DOHH2 (cell line): ENCODE results near the gene RFC3.
"Not testable (repeated sequence)": the region's sequence is repeated elsewhere in the genome, so short reads cannot be mapped to it uniquely, and the experiment has no call there.

ENCODE experiments used
- H3F3A ChIP-seq: fragments of 200-600 bp; sonication (generic), shearing (Covaris generic); 2 replicates; pipeline ENCODE4 v1.6.0; 2016; ENCODE audit warnings: antibody characterized with exemption, mild to moderate bottlenecking; ENCODE audit not compliant: control insufficient read depth, insufficient read depth
- H3K27ac ChIP-seq: fragments of 200-600 bp; sonication (generic); 2 replicates; pipeline ENCODE4 v1.5.1; 2014; ENCODE audit warnings: low read depth, mild to moderate bottlenecking, low read length, moderate library complexity
- H3K27me3 ChIP-seq: fragments of 200-600 bp; sonication (generic); 2 replicates; pipeline ENCODE4 v1.6.1; 2014; ENCODE audit warnings: mild to moderate bottlenecking, low read length, mixed read lengths; ENCODE audit not compliant: control insufficient read depth
- H3K36me3 ChIP-seq: fragments of 200-600 bp; sonication (generic); 2 replicates; pipeline ENCODE4 v1.6.1; 2014; ENCODE audit warnings: mild to moderate bottlenecking, low read length, moderate library complexity, mixed read lengths; ENCODE audit not compliant: control insufficient read depth
- H3K4me1 ChIP-seq: fragments of 200-600 bp; sonication (generic); 2 replicates; pipeline ENCODE4 v1.6.1; 2014; ENCODE audit warnings: mild to moderate bottlenecking, low read length, mixed read lengths; ENCODE audit not compliant: control insufficient read depth
- H3K4me2 ChIP-seq: fragments of 200-600 bp; sonication (generic); 2 replicates; pipeline ENCODE4 v1.6.0; 2014; ENCODE audit warnings: mild to moderate bottlenecking, low read length, moderate library complexity
- H3K4me3 ChIP-seq: fragments of 200-600 bp; sonication (generic); 2 replicates; pipeline ENCODE4 v1.5.1; 2014; ENCODE audit warnings: mild to moderate bottlenecking, low read length, mixed read lengths
- H3K79me2 ChIP-seq: fragments of 200-600 bp; sonication (generic); 2 replicates; pipeline ENCODE4 v1.6.1; 2014; ENCODE audit warnings: mild to moderate bottlenecking, low read length, mixed read lengths; ENCODE audit not compliant: control insufficient read depth
- H3K9me2 ChIP-seq: fragments of 200-600 bp; sonication (generic); replicated peaks from 2 replicates; pipeline ENCODE4 v1.6.1; 2014; ENCODE audit warnings: mild to moderate bottlenecking, low read length, mixed read lengths; ENCODE audit not compliant: control insufficient read depth
- H3K9me3 ChIP-seq: fragments of 200-600 bp; sonication (generic); 2 replicates; pipeline ENCODE4 v1.6.1; 2014; ENCODE audit warnings: antibody characterized with exemption, low read length, mixed read lengths; ENCODE audit not compliant: control insufficient read depth, insufficient read depth
- H4K20me1 ChIP-seq: fragments of 200-600 bp; sonication (generic); 2 replicates; pipeline ENCODE4 v1.6.0; 2014; ENCODE audit warnings: low read depth, mild to moderate bottlenecking, antibody characterized with exemption, low read length, moderate library complexity; ENCODE audit not compliant: control insufficient read depth, insufficient read depth
- CTCF ChIP-seq: fragments of 200-600 bp; sonication (generic); IDR thresholded peaks from one replicate; pipeline ENCODE4 v1.5.1; 2014; ENCODE audit warnings: antibody characterized with exemption, mild to moderate bottlenecking, low read depth, low read length; ENCODE audit not compliant: poor library complexity, severe bottlenecking
- EZH2phosphoT487 ChIP-seq: fragments of 200-600 bp; sonication (generic); IDR thresholded peaks from 2 replicates; pipeline ENCODE4 v1.6.1; 2017; ENCODE audit warnings: borderline replicate concordance, mild to moderate bottlenecking, antibody characterized with exemption, low read length, moderate library complexity, mixed read lengths

The RFC3 gene

GRCh38 chr13:33775339-33776108 is 42.4 kb upstream of the RFC3 start:
- Histone ChIP-seq H3K36me3 (no peaks in the 10 kb centered on the region), H3K9me2 (no peaks in the 10 kb centered on the region), H3K9me3 (no peaks in the 10 kb centered on the region; the same call in 1 of the 2 replicates), H3K4me1 (peaks cover 15% of the 10 kb centered on the region), H3K79me2 (no peaks in the 10 kb centered on the region), H3K4me3 (no peak overlapping the region), H3K27ac (no peak overlapping the region), H3K4me2 (no peak overlapping the region), H4K20me1 (no peaks in the 10 kb centered on the region), H3K27me3 (no peaks in the 10 kb centered on the region), H3F3A (no peaks in the 10 kb centered on the region)
- TF ChIP-seq CTCF (no peak), EZH2phosphoT487 (no peak)

GRCh38 chr13:33776239-33776881 is 41.6 kb upstream of the RFC3 start:
- Histone ChIP-seq H3K27ac (no peak overlapping the region), H3K4me2 (no peak overlapping the region; the same call in 1 of the 2 replicates)

GRCh38 chr13:33782631-33783030 is 35.3 kb upstream of the RFC3 start:
- Histone ChIP-seq H3K9me3 (peaks cover 14% of the 10 kb centered on the region; the same call in 1 of the 2 replicates), H3K9me2 (no peaks in the 10 kb centered on the region), H3K4me1 (peaks cover 13% of the 10 kb centered on the region), H4K20me1 (no peaks in the 10 kb centered on the region), H3K27me3 (no peaks in the 10 kb centered on the region), H3K27ac (no peak overlapping the region), H3K36me3 (no peaks in the 10 kb centered on the region), H3K4me3 (no peak overlapping the region), H3K79me2 (no peaks in the 10 kb centered on the region), H3K4me2 (no peak overlapping the region), H3F3A (no peaks in the 10 kb centered on the region)
- TF ChIP-seq EZH2phosphoT487 (no peak), CTCF (no peak)

More at GRCh38 chr13:33776239-33776881, 41.6 kb upstream of the RFC3 start:
- Histone ChIP-seq H3K4me1 (peaks cover 15% of the 10 kb centered on the region), H3K27me3 (no peaks in the 10 kb centered on the region), H3K9me3 (no peaks in the 10 kb centered on the region), H3F3A (no peaks in the 10 kb centered on the region), H4K20me1 (no peaks in the 10 kb centered on the region), H3K9me2 (no peaks in the 10 kb centered on the region), H3K36me3 (no peaks in the 10 kb centered on the region), H3K79me2 (no peaks in the 10 kb centered on the region), H3K4me3 (no peak overlapping the region)
- TF ChIP-seq EZH2phosphoT487 (no peak), CTCF (no peak)

GRCh38 chr13:33783212-33783611 is 34.7 kb upstream of the RFC3 start:
- H3K79me2 ChIP-seq, H3K27me3 ChIP-seq, H3F3A ChIP-seq, H4K20me1 ChIP-seq, H3K4me2 ChIP-seq, H3K4me3 ChIP-seq, H3K27ac ChIP-seq, H3K36me3 ChIP-seq, H3K9me2 ChIP-seq: not testable (repeated sequence)
- Histone ChIP-seq H3K9me3 (peaks cover 14% of the 10 kb centered on the region; the same call in 1 of the 2 replicates), H3K4me1 (peaks cover 13% of the 10 kb centered on the region)
